Measurements from ENCODE around the gene MBTPS1.
A peak's percentile ranks its signal among the peaks of the same experiment; 100 is the strongest.

MBTPS1 gene

DNA sequence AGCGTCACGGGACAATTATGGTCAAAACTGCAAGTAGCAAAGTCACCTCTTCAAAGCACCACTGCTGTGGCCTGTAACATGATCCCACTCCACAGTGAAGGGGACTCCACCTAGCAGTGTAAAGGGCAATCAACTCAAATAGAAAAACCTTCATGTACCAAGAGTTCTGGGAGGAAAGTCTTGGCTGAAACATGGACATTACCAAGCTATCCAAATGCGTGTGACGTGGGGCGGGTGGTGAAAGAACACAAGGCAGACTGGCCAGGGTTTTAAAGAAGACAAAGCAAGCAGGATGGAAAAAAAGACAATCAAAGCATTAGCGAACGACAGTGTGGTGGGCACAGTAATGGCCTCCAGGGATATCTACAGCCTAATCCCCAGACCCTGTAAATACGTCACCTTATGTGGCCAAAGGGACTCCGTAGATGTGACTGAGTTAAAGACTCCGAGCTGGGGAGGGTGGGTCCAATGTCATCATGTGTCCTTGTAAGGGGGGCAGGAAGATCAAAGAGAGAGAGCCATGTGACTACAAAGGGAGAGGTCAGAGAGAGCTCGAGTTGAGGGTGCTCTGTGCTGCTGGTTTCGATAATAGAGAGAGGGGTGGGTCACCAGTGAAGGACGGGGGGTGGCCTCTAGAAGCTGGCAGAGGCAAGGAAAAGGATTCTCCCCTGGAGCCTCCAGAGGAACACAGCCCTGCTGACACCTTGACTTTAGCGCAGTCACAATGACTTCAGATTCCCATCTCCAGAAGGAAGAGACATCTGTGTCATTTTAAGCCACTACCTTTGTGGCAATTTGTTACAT lies 22.3 kb upstream of the MBTPS1 start:
- no peak for FAIRE-seq
- no peak for TF ChIP-seq TAF1 (IDR thresholded peaks at IDR 0.05; ENCODE audit: low read depth, low read length)
- peak; percentile 39 for DNase-seq (ENCODE audit: insufficient read length, low spot score)

DNA sequence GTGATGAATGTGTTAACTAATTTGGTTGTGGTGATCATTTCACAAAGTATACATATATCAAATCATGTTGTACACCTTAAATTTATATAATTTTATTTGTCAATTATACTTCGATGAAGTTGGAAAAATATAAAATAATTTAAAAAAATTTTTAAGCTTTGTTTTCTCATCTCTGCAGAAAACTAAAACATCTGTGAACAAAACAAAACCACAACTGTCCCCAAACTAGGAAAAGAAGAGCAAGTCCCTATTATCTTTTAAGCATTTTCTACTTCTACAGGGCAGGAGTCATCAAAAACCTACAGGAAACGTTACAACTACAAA lies 21.7 kb upstream of the MBTPS1 start:
- FAIRE-seq, result no peak
- DNase-seq (ENCODE audit: insufficient read length, low spot score), result no peak
- TF ChIP-seq SPI1 (IDR thresholded peaks at IDR 0.05; ENCODE audit: low read depth, low read length) (no peak), TAF1 (IDR thresholded peaks at IDR 0.05; ENCODE audit: low read depth, low read length) (no peak), POU2F2 (IDR thresholded peaks at IDR 0.05; ENCODE audit: low read depth, low read length) (no peak), PAX5 (IDR thresholded peaks at IDR 0.05; ENCODE audit: insufficient read depth, low read length, severe bottlenecking) (no peak), POLR2A (IDR thresholded peaks at IDR 0.05; ENCODE audit: low read depth, low read length) (no peak), POLR2AphosphoS5 (IDR thresholded peaks at IDR 0.05; ENCODE audit: low read depth, low read length) (no peak)

GRCh38 chr16:84137769-84138357 lies 21.1 kb upstream of the MBTPS1 start:
- FAIRE-seq (no peak), DNase-seq (ENCODE audit: insufficient read length, low spot score) (no peak)
- TF ChIP-seq POLR2A (IDR thresholded peaks at IDR 0.05; ENCODE audit: low read depth, low read length) (no peak), SPI1 (IDR thresholded peaks at IDR 0.05; ENCODE audit: low read depth, low read length) (no peak), POU2F2 (IDR thresholded peaks at IDR 0.05; ENCODE audit: low read depth, low read length) (no peak)

GRCh38 chr16:84137287-84137686 lies 20.5 kb upstream of the MBTPS1 start:
- DNase-seq (ENCODE audit: insufficient read length, low spot score), result no peak
- TF ChIP-seq TAF1 (IDR thresholded peaks at IDR 0.05; ENCODE audit: low read depth, low read length) (no peak), POLR2AphosphoS5 (IDR thresholded peaks at IDR 0.05; ENCODE audit: low read depth, low read length) (no peak), POLR2A (IDR thresholded peaks at IDR 0.05; ENCODE audit: low read depth, low read length) (no peak), PAX5 (IDR thresholded peaks at IDR 0.05; ENCODE audit: insufficient read depth, low read length, severe bottlenecking) (no peak), POU2F2 (IDR thresholded peaks at IDR 0.05; ENCODE audit: low read depth, low read length) (no peak), SPI1 (IDR thresholded peaks at IDR 0.05; ENCODE audit: low read depth, low read length) (no peak)
- FAIRE-seq, result no peak

DNA sequence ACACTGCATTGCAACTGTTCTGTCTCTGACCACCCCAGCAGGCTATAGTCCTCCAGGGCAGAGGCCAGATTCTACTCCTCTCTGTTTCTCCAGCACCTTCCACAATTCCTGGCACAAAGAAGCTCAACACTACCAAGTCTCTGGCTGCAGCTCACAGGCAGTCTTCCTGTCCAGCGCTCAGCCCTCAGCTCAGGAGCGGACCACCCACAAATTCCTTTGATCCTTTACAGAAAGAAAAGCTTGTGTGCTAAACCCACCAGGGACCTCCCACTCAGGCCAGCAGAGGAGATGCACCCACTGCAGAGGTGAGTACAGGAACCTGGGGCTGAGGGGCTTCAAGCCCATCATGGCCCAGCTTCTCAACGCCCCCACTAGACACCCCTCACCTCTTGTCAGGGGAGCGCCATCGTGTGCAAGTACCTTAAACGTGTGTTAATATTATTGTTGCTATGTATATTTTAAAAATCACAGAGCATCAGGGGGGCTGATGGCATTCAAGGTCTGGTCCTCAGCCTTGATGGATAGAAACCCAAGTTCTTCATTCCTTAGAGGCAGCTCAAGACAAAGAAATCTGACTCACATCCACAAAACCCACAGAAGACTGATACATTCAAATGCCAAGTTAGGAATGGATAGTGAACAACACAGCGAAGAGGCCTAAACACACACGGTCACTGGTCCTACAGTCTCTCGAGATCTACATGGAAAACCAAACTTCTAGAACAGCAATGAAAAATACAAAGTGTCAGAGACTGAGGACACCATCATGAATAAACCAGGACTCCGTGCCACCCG lies 19.8 kb upstream of the MBTPS1 start:
- no peak for DNase-seq (ENCODE audit: insufficient read length, low spot score)
- FAIRE-seq, result no peak
- TF ChIP-seq POLR2AphosphoS5 (IDR thresholded peaks at IDR 0.05; ENCODE audit: low read depth, low read length) (no peak), POLR2A (IDR thresholded peaks at IDR 0.05; ENCODE audit: low read depth, low read length) (no peak), TAF1 (IDR thresholded peaks at IDR 0.05; ENCODE audit: low read depth, low read length) (no peak), POU2F2 (IDR thresholded peaks at IDR 0.05; ENCODE audit: low read depth, low read length) (no peak), SPI1 (IDR thresholded peaks at IDR 0.05; ENCODE audit: low read depth, low read length) (no peak), PAX5 (IDR thresholded peaks at IDR 0.05; ENCODE audit: insufficient read depth, low read length, severe bottlenecking) (no peak)

- DNase-seq (ENCODE audit: insufficient read length, low spot score) (no peak), FAIRE-seq (no peak)
- TF ChIP-seq POLR2AphosphoS5 (IDR thresholded peaks at IDR 0.05; ENCODE audit: low read depth, low read length) (no peak), SPI1 (IDR thresholded peaks at IDR 0.05; ENCODE audit: low read depth, low read length) (no peak), TAF1 (IDR thresholded peaks at IDR 0.05; ENCODE audit: low read depth, low read length) (no peak), POU2F2 (IDR thresholded peaks at IDR 0.05; ENCODE audit: low read depth, low read length) (no peak), POLR2A (IDR thresholded peaks at IDR 0.05; ENCODE audit: low read depth, low read length) (no peak), PAX5 (IDR thresholded peaks at IDR 0.05; ENCODE audit: insufficient read depth, low read length, severe bottlenecking) (no peak)
Measured at GRCh38 chr16:84132527-84133285, 16.0 kb upstream of the MBTPS1 start.

- FAIRE-seq (no peak), DNase-seq (ENCODE audit: insufficient read length, low spot score) (no peak)
- TF ChIP-seq TAF1 (IDR thresholded peaks at IDR 0.05; ENCODE audit: low read depth, low read length) (no peak), POU2F2 (IDR thresholded peaks at IDR 0.05; ENCODE audit: low read depth, low read length) (no peak), POLR2A (IDR thresholded peaks at IDR 0.05; ENCODE audit: low read depth, low read length) (no peak), SPI1 (IDR thresholded peaks at IDR 0.05; ENCODE audit: low read depth, low read length) (no peak), POLR2AphosphoS5 (IDR thresholded peaks at IDR 0.05; ENCODE audit: low read depth, low read length) (no peak), PAX5 (IDR thresholded peaks at IDR 0.05; ENCODE audit: insufficient read depth, low read length, severe bottlenecking) (no peak)
Measured at GRCh38 chr16:84131117-84131516, 14.4 kb upstream of the MBTPS1 start.

DNA sequence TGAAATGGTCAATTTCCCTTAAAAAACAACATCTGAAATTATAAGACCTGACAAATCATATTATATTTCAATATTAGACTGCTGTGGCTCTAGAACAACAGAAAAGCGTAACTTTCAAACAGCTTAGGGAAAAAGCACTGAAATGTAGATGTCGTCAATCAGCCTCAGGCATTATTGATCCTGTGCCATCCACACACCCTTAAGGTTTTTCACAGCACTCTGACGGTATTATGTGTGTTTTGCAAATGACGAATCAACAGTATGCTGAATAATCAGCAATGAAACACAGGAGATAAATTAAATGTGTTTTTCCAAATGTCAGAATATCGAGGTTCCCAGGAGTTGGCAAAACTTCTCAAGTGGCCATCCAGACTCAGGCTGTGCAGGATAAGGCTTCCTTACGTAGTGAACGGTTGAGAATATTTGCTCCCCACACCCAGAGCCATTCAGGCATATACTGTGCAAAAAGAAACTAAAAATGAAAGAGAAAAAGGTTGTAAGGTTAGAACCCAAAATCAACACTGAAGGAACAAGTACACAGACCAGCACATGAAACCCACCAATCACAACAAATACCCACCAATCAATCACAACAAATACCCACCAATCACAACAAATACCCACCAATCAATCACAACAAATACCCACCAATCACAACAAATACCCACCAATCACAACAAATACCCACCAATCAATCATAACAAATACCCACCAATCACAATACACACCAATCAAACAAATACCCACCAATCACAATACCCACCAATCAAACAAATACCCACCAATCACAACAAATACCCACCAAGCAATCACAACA lies 7.7 kb upstream of the MBTPS1 start:
- TF ChIP-seq TAF1 (IDR thresholded peaks at IDR 0.05; ENCODE audit: low read depth, low read length), result no peak
- no peak for TF ChIP-seq PAX5 (IDR thresholded peaks at IDR 0.05; ENCODE audit: insufficient read depth, low read length, severe bottlenecking)
- no peak for TF ChIP-seq POLR2A (IDR thresholded peaks at IDR 0.05; ENCODE audit: low read depth, low read length)
- TF ChIP-seq POLR2AphosphoS5 (IDR thresholded peaks at IDR 0.05; ENCODE audit: low read depth, low read length), result no peak
- TF ChIP-seq POU2F2 (IDR thresholded peaks at IDR 0.05; ENCODE audit: low read depth, low read length), result no peak
- TF ChIP-seq SPI1 (IDR thresholded peaks at IDR 0.05; ENCODE audit: low read depth, low read length), result no peak
- DNase-seq (ENCODE audit: insufficient read length, low spot score) (no peak), FAIRE-seq (no peak)

Measured in GM12891 (cell line).